ENCODE data around the gene CDHR3. TPM values are rescaled to one million over a fixed set of nuclear protein-coding genes. Genes with fewer than 3 reads are reported as not detected.

CDHR3 gene
- total RNA-seq, 1 experiment from 2014 or later: 3.3 TPM

DNA sequence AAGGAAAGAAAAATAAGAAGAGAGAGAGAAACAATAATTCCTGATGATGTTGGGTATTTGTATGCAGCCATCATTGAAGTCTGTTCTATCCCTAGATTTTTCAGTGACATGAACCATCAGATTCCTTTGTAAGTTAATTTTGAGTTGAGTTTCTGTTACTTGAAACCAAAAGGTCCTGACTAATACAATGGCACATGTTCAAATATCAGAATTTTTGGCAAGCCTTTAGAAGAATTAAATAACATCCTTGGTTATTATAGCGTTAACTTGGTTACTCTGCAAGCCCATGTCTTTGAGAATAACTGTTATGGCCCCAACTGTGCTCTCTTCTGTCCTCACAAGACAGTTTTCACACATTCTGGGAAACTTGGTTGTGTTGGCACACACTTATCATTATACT lies 82.5 kb downstream of the CDHR3 start:
- no peak overlapping the region for H3K14ac ChIP-seq (ENCODE audit: insufficient read depth, low read length)
- H3K79me2 ChIP-seq (ENCODE audit: insufficient read depth, low read length): no peaks in the 10 kb centered on the region
- H3K27me3 ChIP-seq (ENCODE audit: insufficient read depth, low read length): no peaks in the 10 kb centered on the region
- no CpG with 5 or more reads among the region's 1 CpG for WGBS (ENCODE audit: extremely low coverage, insufficient read length, low lambda C conversion rate)
- H3K27me3 Mint-ChIP-seq (ENCODE audit: low read depth): peaks cover 16% of the 10 kb centered on the region
- DNase-seq: no peak
- no peak overlapping the region; a peak in 1 of 7 replicates for H3K27ac Mint-ChIP-seq
- no peaks in the 10 kb centered on the region for H3K4me1 ChIP-seq (ENCODE audit: insufficient read depth, low read length)
- no peak overlapping the region for H3K27ac ChIP-seq (ENCODE audit: insufficient read length, low read depth, low read length)
- H3K4ac ChIP-seq (ENCODE audit: low read depth, low read length): no peak overlapping the region
- no peaks in the 10 kb centered on the region for H4K20me1 ChIP-seq (ENCODE audit: control insufficient read depth, insufficient read depth, insufficient read length)
- H2BK15ac ChIP-seq (ENCODE audit: low read depth, low read length): no peak overlapping the region
- no peak overlapping the region for H2AFZ ChIP-seq (ENCODE audit: low read length)
- H4K5ac ChIP-seq (ENCODE audit: insufficient read length, low read depth, low read length): no peak overlapping the region
- H3K9me3 Mint-ChIP-seq: no peaks in the 10 kb centered on the region; a peak in 1 of 5 replicates
- no peak overlapping the region for H2BK12ac ChIP-seq (ENCODE audit: insufficient read length, low read depth, low read length)
- H3K4me1 Mint-ChIP-seq: peaks cover 11 to 13% of the 10 kb centered on the region in 2 experiments; a peak in 3 of 4 replicates
- H3K4me2 ChIP-seq (ENCODE audit: insufficient read depth, insufficient read length, low read length): no peak overlapping the region
- no peak overlapping the region for H3K56ac ChIP-seq (ENCODE audit: insufficient read length, low read depth, low read length)
- no peaks in the 10 kb centered on the region for H3K9me3 ChIP-seq (ENCODE audit: control insufficient read depth, low read depth, low read length)
- H3K23ac ChIP-seq (ENCODE audit: insufficient read length, low read depth, low read length): no peak overlapping the region
- no peak overlapping the region for H3T11ph ChIP-seq (ENCODE audit: low read length)
- no peaks in the 10 kb centered on the region for H3K36me3 Mint-ChIP-seq (ENCODE audit: insufficient read depth in 1 of 3, low read depth in 3 of 3)
- no peak overlapping the region for H4K8ac ChIP-seq (replicated peaks; ENCODE audit: insufficient read length, low read depth, low read length)
- no peaks in the 10 kb centered on the region for H3K79me1 ChIP-seq (ENCODE audit: insufficient read depth, low read depth, low read length, poor library complexity, severe bottlenecking)
- H2AK5ac ChIP-seq (ENCODE audit: insufficient read length, low read length): no peak overlapping the region
- H3K18ac ChIP-seq (ENCODE audit: insufficient read length, low read depth, low read length): no peak overlapping the region
- H3K4me3 Mint-ChIP-seq: no peak overlapping the region
- no peak overlapping the region for H2BK120ac ChIP-seq (ENCODE audit: low read depth, low read length, poor library complexity, severe bottlenecking)
- no peak overlapping the region for H2BK5ac ChIP-seq (ENCODE audit: insufficient read length, low read length)
- TF ChIP-seq, protein P1, sequence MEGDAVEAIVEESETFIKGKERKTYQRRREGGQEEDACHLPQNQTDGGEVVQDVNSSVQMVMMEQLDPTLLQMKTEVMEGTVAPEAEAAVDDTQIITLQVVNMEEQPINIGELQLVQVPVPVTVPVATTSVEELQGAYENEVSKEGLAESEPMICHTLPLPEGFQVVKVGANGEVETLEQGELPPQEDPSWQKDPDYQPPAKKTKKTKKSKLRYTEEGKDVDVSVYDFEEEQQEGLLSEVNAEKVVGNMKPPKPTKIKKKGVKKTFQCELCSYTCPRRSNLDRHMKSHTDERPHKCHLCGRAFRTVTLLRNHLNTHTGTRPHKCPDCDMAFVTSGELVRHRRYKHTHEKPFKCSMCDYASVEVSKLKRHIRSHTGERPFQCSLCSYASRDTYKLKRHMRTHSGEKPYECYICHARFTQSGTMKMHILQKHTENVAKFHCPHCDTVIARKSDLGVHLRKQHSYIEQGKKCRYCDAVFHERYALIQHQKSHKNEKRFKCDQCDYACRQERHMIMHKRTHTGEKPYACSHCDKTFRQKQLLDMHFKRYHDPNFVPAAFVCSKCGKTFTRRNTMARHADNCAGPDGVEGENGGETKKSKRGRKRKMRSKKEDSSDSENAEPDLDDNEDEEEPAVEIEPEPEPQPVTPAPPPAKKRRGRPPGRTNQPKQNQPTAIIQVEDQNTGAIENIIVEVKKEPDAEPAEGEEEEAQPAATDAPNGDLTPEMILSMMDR (conservative IDR thresholded peaks at IDR 0.05): no peak
- no peak overlapping the region for H3K9ac ChIP-seq (ENCODE audit: extremely low read depth, insufficient read length, low read length)
- no peaks in the 10 kb centered on the region for H3K23me2 ChIP-seq (ENCODE audit: insufficient read length, low read depth, low read length, poor library complexity, severe bottlenecking)
- H2BK20ac ChIP-seq (ENCODE audit: low read depth, low read length, poor library complexity, severe bottlenecking): no peak overlapping the region
- H4K91ac ChIP-seq (ENCODE audit: insufficient read length, low read depth, low read length): no peak overlapping the region

Data from H9 (cell line).